NCI-H146 (cell line): ENCODE data around the gene DOK4.
"Not testable (repeated sequence)": the region's sequence is repeated elsewhere in the genome, so short reads cannot be mapped to it uniquely, and the experiment has no call there.

ENCODE experiments used
- DNase-seq: peaks from one replicate; lab custom pipeline; 2025; lab: John Stamatoyannopoulos, UW

Gene DOK4

GRCh38 chr16:57501492-57501891 is 15.2 kb upstream of the DOK4 start:
- no peak for DNase-seq

GRCh38 chr16:57500578-57501111 is 14.4 kb upstream of the DOK4 start:
- DNase-seq, result no peak

- not testable (repeated sequence) for DNase-seq
Observed at GRCh38 chr16:57499941-57500340, 13.6 kb upstream of the DOK4 start.

GRCh38 chr16:57498031-57498430 is 11.7 kb upstream of the DOK4 start:
- DNase-seq, result no peak

GRCh38 chr16:57497121-57497520 is 10.8 kb upstream of the DOK4 start:
- no peak for DNase-seq

- no peak for DNase-seq
Observed at GRCh38 chr16:57493767-57494166, 7.5 kb upstream of the DOK4 start.

- no peak for DNase-seq
Observed at GRCh38 chr16:57489229-57489628, 2.9 kb upstream of the DOK4 start.

GRCh38 chr16:57486858-57487834 is 853 bp upstream of the DOK4 start:
- DNase-seq, result no peak

- no peak for DNase-seq
Observed at GRCh38 chr16:57485091-57485915, 990 bp downstream of the DOK4 start.

- DNase-seq, result no peak
Observed at GRCh38 chr16:57484515-57485005, 1.7 kb downstream of the DOK4 start.

GRCh38 chr16:57483725-57484514 is 2.4 kb downstream of the DOK4 start:
- no peak for DNase-seq

GRCh38 chr16:57482845-57483545 is 3.3 kb downstream of the DOK4 start:
- no peak for DNase-seq

- DNase-seq, result no peak
Observed at GRCh38 chr16:57481421-57481820, 4.9 kb downstream of the DOK4 start.

GRCh38 chr16:57480754-57481230 is 5.5 kb downstream of the DOK4 start:
- DNase-seq, result no peak

- no peak for DNase-seq
Observed at GRCh38 chr16:57479976-57480753, 6.1 kb downstream of the DOK4 start.

- DNase-seq, result peak; percentile 43
Observed at GRCh38 chr16:57479205-57479975, 6.9 kb downstream of the DOK4 start.

GRCh38 chr16:57478396-57479204 is 7.7 kb downstream of the DOK4 start:
- no peak for DNase-seq

- no peak for DNase-seq
Observed at GRCh38 chr16:57477531-57478202, 8.6 kb downstream of the DOK4 start.
